Measurements from ENCODE around the gene BRD3. TPM values are rescaled to one million over a fixed set of nuclear protein-coding genes. Genes with fewer than 3 reads are reported as not detected.

The BRD3 gene
- total and polyA plus RNA-seq, 2 of the 8 experiments (the other 6 are each of a cell fraction or from before 2014, with no cell fraction given) = 31.0 to 82.7 TPM

DNA sequence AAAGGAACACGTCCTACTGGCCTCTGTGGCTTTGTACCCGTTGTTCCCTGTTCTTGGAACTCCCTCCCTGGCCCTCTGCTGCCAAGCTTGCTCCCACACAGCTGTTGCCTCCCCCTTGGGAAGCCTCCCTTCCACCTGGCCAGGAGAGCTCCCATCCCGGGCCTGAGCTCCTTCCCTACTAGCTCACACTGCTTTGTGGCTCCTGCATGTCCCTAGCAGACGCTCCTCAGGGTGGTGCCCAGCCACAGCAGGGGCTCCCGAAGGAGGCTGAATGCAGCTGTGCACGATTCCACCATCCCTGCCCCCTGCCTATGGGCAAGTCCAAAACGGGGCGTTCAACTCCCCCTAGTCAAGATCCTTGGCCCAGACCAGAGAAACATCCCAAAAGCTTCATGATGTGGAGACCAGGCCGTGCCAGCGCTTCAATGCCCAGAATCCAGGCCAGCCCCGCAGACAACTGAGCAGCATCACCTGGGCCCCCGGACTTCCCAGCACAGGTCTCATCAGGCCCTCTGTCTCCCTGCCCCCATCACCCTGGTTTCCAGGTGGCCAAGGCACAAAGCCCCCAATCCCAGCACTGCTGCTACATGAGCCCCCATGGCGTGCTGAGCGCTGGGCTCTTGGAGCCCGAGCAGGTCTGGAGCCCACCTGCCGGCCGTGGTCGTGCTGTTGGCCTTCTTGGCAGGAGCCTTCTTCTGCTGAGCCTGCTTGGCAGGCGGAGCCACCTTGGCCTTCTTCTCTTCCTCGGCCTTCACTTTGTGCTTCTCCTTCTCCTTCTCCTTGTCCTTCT, 28.2 kb downstream of the BRD3 start:
- Histone ChIP-seq H4K91ac (replicated peaks; ENCODE audit: insufficient read length, low read length) (no peak overlapping the region), H2BK120ac (replicated peaks; ENCODE audit: low read depth, low read length) (no peak overlapping the region), H2AK5ac (ENCODE audit: low read depth, low read length) (no peak overlapping the region), H4K8ac (ENCODE audit: extremely low read depth, insufficient read depth, low read length) (no peak overlapping the region), H3K79me1 (ENCODE audit: low read depth, low read length) (no peaks in the 10 kb centered on the region), H2BK12ac (ENCODE audit: low read depth, low read length) (no peak overlapping the region), H4K5ac (ENCODE audit: insufficient read length, low read depth, low read length) (no peak overlapping the region), H3K36me3 (ENCODE audit: control insufficient read depth in 2 of 4, insufficient read depth in 4 of 4, low read length in 3 of 4) (peaks cover 33 to 66% (median 49%) of the 10 kb centered on the region in 4 experiments), H2AFZ (ENCODE audit: low read length) (no peak overlapping the region), H3K79me2 (ENCODE audit: control insufficient read depth in 1 of 2, insufficient read depth in 2 of 2, low read length in 2 of 2) (no peaks in the 10 kb centered on the region), H2BK5ac (ENCODE audit: low read depth, low read length) (no peak overlapping the region), H3K9me3 (ENCODE audit: insufficient read depth in 2 of 2, low read depth in 1 of 2, low read length in 1 of 2) (no peaks in the 10 kb centered on the region), H3K23me2 (ENCODE audit: low read depth, low read length) (no peaks in the 10 kb centered on the region), H3K4ac (replicated peaks; ENCODE audit: insufficient read length, low read depth, low read length) (no peak overlapping the region), H3K14ac (ENCODE audit: insufficient read length) (no peak overlapping the region), H3K4me1 (replicated peaks in 1 of 4; ENCODE audit: control insufficient read depth in 3 of 4, insufficient read depth in 4 of 4, low read length in 3 of 4) (no peaks in the 10 kb centered on the region; a peak in 1 of 7 replicates), H4K20me1 (replicated peaks in 1 of 2; ENCODE audit: control insufficient read depth in 1 of 2, insufficient read depth in 2 of 2, low read length in 2 of 2) (peaks cover 8% of the 10 kb centered on the region in 2 experiments), H3K23ac (ENCODE audit: insufficient read length) (no peak overlapping the region), H2BK15ac (ENCODE audit: low read length) (no peak overlapping the region), H2BK20ac (ENCODE audit: low read length) (no peak overlapping the region), H3K27ac (ENCODE audit: low read depth, low read length) (no peak overlapping the region), H3K27me3 (replicated peaks in 1 of 4; ENCODE audit: control insufficient read depth in 3 of 4, extremely low read depth in 1 of 4, insufficient read depth in 3 of 4, low read length in 3 of 4) (no peaks in the 10 kb centered on the region), H3K4me2 (ENCODE audit: insufficient read depth in 1 of 2, low read depth in 2 of 2, low read length in 2 of 2) (no peak overlapping the region), H3K18ac (ENCODE audit: extremely low read depth, low read length) (no peak overlapping the region), H3K9ac (replicated peaks in 1 of 4; ENCODE audit: extremely low read depth in 1 of 4, low read depth in 3 of 4, low read length in 3 of 4) (no peak overlapping the region), H3K56ac (replicated peaks; ENCODE audit: insufficient read length, low read depth, low read length) (no peak overlapping the region), H3K4me3 (ENCODE audit: extremely low read depth in 1 of 4, insufficient read depth in 2 of 4, low read depth in 3 of 4, low read length in 4 of 4) (no peak overlapping the region)
- POLR2A ChIA-PET (ENCODE audit: partially characterized antibody) = interaction anchor here (0.8 to 2.6 kb wide), 3 partner anchors 10 to 12 kb away, joined by 3 to 11 read pairs (median 4); no protein-coding TSS in a partner anchor
- DNase-seq (ENCODE audit: low read depth in 1 of 2, low spot score in 2 of 2) = no peak
- no peak for FAIRE-seq
- 86% methylated on average over 20 of the region's 20 CpGs; no CpG with 5 or more reads in 1 of the 2 experiments for WGBS, 2 experiments (ENCODE audit: extremely low coverage in 1 of 2, insufficient coverage in 1 of 2, insufficient read length in 1 of 2, insufficient replicate concordance in 2 of 2, low coverage in 1 of 2, low lambda C conversion rate in 2 of 2, missing lambda C conversion rate in 1 of 2)
- CTCF ChIA-PET (ENCODE audit: partially characterized antibody) = interaction anchor here (0.9 to 2.2 kb wide), 3 partner anchors 13 to 124 kb away, joined by 3 to 4 read pairs (median 4); no protein-coding TSS in a partner anchor
- TF ChIP-seq TAF1 (IDR thresholded peaks at IDR 0.05; ENCODE audit: low read depth, low read length) = no peak
- TF ChIP-seq NRF1 (IDR thresholded peaks at IDR 0.05; ENCODE audit: low read depth, low read length) = no peak
- no peak for TF ChIP-seq SIN3A (conservative IDR thresholded peaks at IDR 0.05 in 1 of 2, IDR thresholded peaks at IDR 0.05 in 1 of 2; ENCODE audit: low read depth in 1 of 2, low read length in 2 of 2)
- TF ChIP-seq TAF7 (optimal IDR thresholded peaks at IDR 0.05; ENCODE audit: borderline replicate concordance, low read depth, low read length) = no peak
- no peak for TF ChIP-seq PHF8 (conservative IDR thresholded peaks at IDR 0.05; ENCODE audit: low read depth, low read length)
- TF ChIP-seq, protein P1, sequence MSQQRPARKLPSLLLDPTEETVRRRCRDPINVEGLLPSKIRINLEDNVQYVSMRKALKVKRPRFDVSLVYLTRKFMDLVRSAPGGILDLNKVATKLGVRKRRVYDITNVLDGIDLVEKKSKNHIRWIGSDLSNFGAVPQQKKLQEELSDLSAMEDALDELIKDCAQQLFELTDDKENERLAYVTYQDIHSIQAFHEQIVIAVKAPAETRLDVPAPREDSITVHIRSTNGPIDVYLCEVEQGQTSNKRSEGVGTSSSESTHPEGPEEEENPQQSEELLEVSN (IDR thresholded peaks at IDR 0.05) = no peak
- TF ChIP-seq JUND (IDR thresholded peaks at IDR 0.05; ENCODE audit: low read length) = no peak
- no peak for TF ChIP-seq CEBPB (IDR thresholded peaks at IDR 0.05; ENCODE audit: low read depth, low read length)
- no peak for TF ChIP-seq KDM1A (IDR thresholded peaks at IDR 0.05; ENCODE audit: borderline replicate concordance, low read length)
- no peak for TF ChIP-seq SP1 (IDR thresholded peaks at IDR 0.05; ENCODE audit: low read depth, low read length)
- TF ChIP-seq SIX5 (IDR thresholded peaks at IDR 0.05; ENCODE audit: low read depth, low read length) = no peak
- TF ChIP-seq MAFK (IDR thresholded peaks at IDR 0.05; ENCODE audit: low read depth, low read length) = no peak
- no peak for TF ChIP-seq BACH1 (IDR thresholded peaks at IDR 0.05; ENCODE audit: low read length)
